Uterus (tissue), 2 donors: ENCODE measurements around the gene NEK4.

Experiments
- POLR2A ChIP-seq, 2 donors: fragments of 450-650 bp; IDR thresholded peaks; one replicate each; pipeline ENCODE4 v1.6.1; 2016; ENCODE audit warnings: antibody characterized with exemption in 2 of 2, mild to moderate bottlenecking in 1 of 2, moderate library complexity in 1 of 2
- TF ChIP-seq, protein P1 (sequence below), 4 experiments: fragments of 200-600 bp in 2 of 4; fragments of 450-650 bp in 2 of 4; sonication (generic) in 2 of 4; IDR thresholded peaks; one replicate each; pipeline ENCODE4 v1.5.1; 2016 to 2019; ENCODE audit warnings: antibody characterized with exemption in 4 of 4, mild to moderate bottlenecking in 2 of 4, moderate library complexity in 1 of 4

DNA sequence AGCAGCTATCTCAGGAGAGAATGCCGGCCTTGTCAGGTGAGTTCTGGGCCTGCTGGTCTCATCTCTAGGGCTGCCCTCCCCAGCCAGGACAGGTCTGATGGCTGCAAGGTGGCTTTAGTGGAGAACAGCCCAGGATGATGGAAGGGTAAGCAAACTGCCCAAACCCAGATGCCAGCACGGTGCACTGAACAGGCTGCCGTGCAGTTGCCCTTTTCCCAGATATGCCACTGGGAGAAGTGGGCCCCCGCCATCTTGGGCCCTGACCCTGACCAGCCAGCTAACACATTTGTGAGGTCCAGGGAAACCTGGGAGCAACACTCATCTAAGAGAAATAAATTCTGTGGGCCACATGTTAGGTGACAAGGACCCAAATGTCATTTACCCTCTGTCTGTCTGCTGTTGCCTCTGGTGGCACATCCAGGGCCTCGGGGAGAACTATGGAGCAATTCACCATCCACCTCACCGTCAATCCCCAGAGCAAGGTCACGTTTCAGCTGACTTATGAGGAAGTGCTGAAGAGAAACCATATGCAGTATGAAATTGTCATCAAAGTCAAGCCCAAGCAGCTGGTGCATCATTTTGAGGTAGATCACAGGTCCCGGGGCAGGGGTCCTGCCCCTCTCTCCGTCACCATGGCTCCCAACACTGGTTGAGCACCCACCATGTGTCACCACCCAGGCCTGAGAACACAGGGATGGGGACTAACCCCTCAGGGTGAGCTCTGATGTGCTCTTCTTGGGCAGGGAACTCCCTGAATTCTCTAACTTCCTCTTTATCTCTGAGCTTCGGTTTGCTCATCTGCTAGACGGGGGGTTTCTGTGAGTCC lies 8.5 kb upstream of the NEK4 start:
- TF ChIP-seq, protein P1, sequence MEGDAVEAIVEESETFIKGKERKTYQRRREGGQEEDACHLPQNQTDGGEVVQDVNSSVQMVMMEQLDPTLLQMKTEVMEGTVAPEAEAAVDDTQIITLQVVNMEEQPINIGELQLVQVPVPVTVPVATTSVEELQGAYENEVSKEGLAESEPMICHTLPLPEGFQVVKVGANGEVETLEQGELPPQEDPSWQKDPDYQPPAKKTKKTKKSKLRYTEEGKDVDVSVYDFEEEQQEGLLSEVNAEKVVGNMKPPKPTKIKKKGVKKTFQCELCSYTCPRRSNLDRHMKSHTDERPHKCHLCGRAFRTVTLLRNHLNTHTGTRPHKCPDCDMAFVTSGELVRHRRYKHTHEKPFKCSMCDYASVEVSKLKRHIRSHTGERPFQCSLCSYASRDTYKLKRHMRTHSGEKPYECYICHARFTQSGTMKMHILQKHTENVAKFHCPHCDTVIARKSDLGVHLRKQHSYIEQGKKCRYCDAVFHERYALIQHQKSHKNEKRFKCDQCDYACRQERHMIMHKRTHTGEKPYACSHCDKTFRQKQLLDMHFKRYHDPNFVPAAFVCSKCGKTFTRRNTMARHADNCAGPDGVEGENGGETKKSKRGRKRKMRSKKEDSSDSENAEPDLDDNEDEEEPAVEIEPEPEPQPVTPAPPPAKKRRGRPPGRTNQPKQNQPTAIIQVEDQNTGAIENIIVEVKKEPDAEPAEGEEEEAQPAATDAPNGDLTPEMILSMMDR (IDR thresholded peaks at IDR 0.05) = no peak
- TF ChIP-seq POLR2A (IDR thresholded peaks at IDR 0.05) = no peak
